GM12878 (cell line): Measurements from ENCODE around the gene LARP4B. TPM values are rescaled to one million over a fixed set of nuclear protein-coding genes. Genes with fewer than 3 reads are reported as not detected.

Experiments
- ATAC-seq: fragments of 200-7000 bp; cut with Tn5 transposase; 3 replicates; pipeline ENCODE4 v1.9.1; 2020; ENCODE audit warnings: mild to moderate bottlenecking, moderate library complexity
- BruUV-seq: library from RNA; stranded (reverse); fragments of 400-500 nt; replicated peaks from 2 replicates; lab custom pipeline; 2021; lab: Mats Ljungman, UMichigan
- CTCF ChIA-PET: fragments of 300-600 bp; sonication (Branson Sonifier 250); formaldehyde crosslinking; extraction: SDS; loops from one replicate; lab custom pipeline; 2021; ENCODE audit warnings: inconsistent platforms; lab: Yijun Ruan, JAX
- POLR2A ChIA-PET: fragments of 350-600 bp; formaldehyde crosslinking; extraction: SDS; loops from one replicate; lab custom pipeline; 2021; ENCODE audit warnings: inconsistent platforms; lab: Charles Lee
- RAD21 ChIA-PET: fragments of 300-600 bp; sonication (Branson Sonifier 250); formaldehyde crosslinking; loops from one replicate; lab custom pipeline; 2023; ENCODE audit warnings: antibody characterized with exemption; ENCODE audit not compliant: unreplicated experiment; lab: Charles Lee
- SMC1A ChIA-PET: fragments of 300-600 bp; sonication (Branson Sonifier 250); formaldehyde crosslinking; loops from one replicate; lab custom pipeline; 2023; ENCODE audit not compliant: unreplicated experiment, uncharacterized antibody; lab: Charles Lee
- DNase-seq: peaks from one replicate; pipeline ENCODE4 v3.0.0-alpha.2; 2011; ENCODE audit warnings: low read depth, low spot score
- FAIRE-seq: peaks from 3 replicates; lab custom pipeline; 2011; peaks lifted over from hg19 to GRCh38; lab: Jason Lieb, UNC
- H2AFZ ChIP-seq: 2 replicates; pipeline ENCODE4 v1.6.0; 2011; ENCODE audit warnings: low read depth, low read length, control low read depth; ENCODE audit not compliant: control insufficient read depth
- H3K27ac ChIP-seq: 2 replicates; pipeline ENCODE4 v1.5.1; 2011; ENCODE audit warnings: control low read depth; ENCODE audit not compliant: control insufficient read depth, insufficient read depth
- H3K27me3 ChIP-seq, 2 experiments: replicated peaks in 1 of 2; 2 replicates each; pipeline versions ENCODE4 v1.6.0 to v1.6.1; 2011; ENCODE audit warnings: low read length in 1 of 2; ENCODE audit not compliant: control insufficient read depth in 2 of 2, insufficient read depth in 2 of 2
- H3K36me3 ChIP-seq, 2 experiments: 2 replicates each; pipeline ENCODE4 v1.5.1; 2011; ENCODE audit warnings: low read length in 1 of 2; ENCODE audit not compliant: control insufficient read depth in 2 of 2, insufficient read depth in 2 of 2
- H3K4me1 ChIP-seq: 2 replicates; pipeline ENCODE4 v1.6.1; 2011; ENCODE audit warnings: mild to moderate bottlenecking, low read length, moderate library complexity, mixed read lengths; ENCODE audit not compliant: control insufficient read depth, insufficient read depth
- H3K4me2 ChIP-seq: 2 replicates; pipeline ENCODE4 v1.6.0; 2011; ENCODE audit warnings: control low read depth; ENCODE audit not compliant: control insufficient read depth, insufficient read depth
- H3K4me3 ChIP-seq: fragments of 200-600 bp; sonication (generic); 2 replicates; pipeline ENCODE4 v1.5.1; 2016
- H3K79me2 ChIP-seq: 2 replicates; pipeline ENCODE4 v1.6.0; 2011; ENCODE audit warnings: low read length; ENCODE audit not compliant: control insufficient read depth, insufficient read depth
- H3K9ac ChIP-seq: 2 replicates; pipeline ENCODE4 v1.8.0; 2011; ENCODE audit warnings: low read length, control low read depth, mixed read lengths; ENCODE audit not compliant: control insufficient read depth, insufficient read depth
- H3K9me3 ChIP-seq: replicated peaks from 3 replicates; pipeline ENCODE4 v1.5.1; 2011; ENCODE audit warnings: mild to moderate bottlenecking, low read length; ENCODE audit not compliant: control insufficient read depth, insufficient read depth
- H4K20me1 ChIP-seq: 2 replicates; pipeline ENCODE4 v1.6.0; 2011; ENCODE audit not compliant: control insufficient read depth, insufficient read depth
- BMI1 ChIP-seq: fragments of 450-650 bp; IDR thresholded peaks from 2 replicates; pipeline ENCODE4 v1.6.1; 2016; ENCODE audit warnings: mild to moderate bottlenecking, moderate library complexity, borderline replicate concordance
- IRF4 ChIP-seq: IDR thresholded peaks from 2 replicates; pipeline ENCODE4 v1.6.1; 2011; ENCODE audit warnings: low read depth, low read length
- SUPT20H ChIP-seq: IDR thresholded peaks from 2 replicates; pipeline ENCODE4 v1.6.1; 2011; ENCODE audit warnings: low read depth, mild to moderate bottlenecking, low read length, moderate library complexity, borderline replicate concordance; ENCODE audit not compliant: control insufficient read depth
- ZSCAN29 ChIP-seq: fragments of 450-650 bp; IDR thresholded peaks from 2 replicates; pipeline ENCODE4 v1.6.1; 2017; ENCODE audit warnings: mild to moderate bottlenecking, moderate library complexity
- WGBS: methylation state at CpG from one replicate; pipeline ENCODE4 v1.1.6; 2016; ENCODE audit warnings: low lambda C conversion rate; ENCODE audit not compliant: insufficient replicate concordance, insufficient coverage; ENCODE audit errors: missing lambda C conversion rate; 5-methylcytosine and 5-hydroxymethylcytosine counted together
- in situ Hi-C: fragments of 300-500 bp; cut with MboI; formaldehyde crosslinking; loops from 9 replicates; pipeline ENCODE4 v1.14.3; 2018; ENCODE audit warnings: mixed read lengths
- intact Hi-C: fragments of 100-400 bp; cut with micrococcal nuclease; formaldehyde crosslinking; loops from one replicate; pipeline ENCODE4 v1.14.2; 2022; ENCODE audit not compliant: unreplicated experiment
- polyA plus RNA-seq, 11 experiments: library from polyadenylated mRNA; depleted of rRNA in 4 of 11; unstranded in 6 of 11; stranded (reverse) in 5 of 11; fragments of >200 nt; fragmentation: Nextera tagmentation in 4 of 11; fragmentation: Illumina TruSeq in 1 of 11; extraction: Ambion mirVana in 4 of 11; extraction: Trizol in 1 of 11; gene quantifications; 1 replicate in 1 of 11; 2 replicates in 10 of 11; pipeline versions ENCODE4 v1.2.1 to v1.2.3, GENCODE V29; 2011 to 2016; ENCODE audit warnings: inconsistent platforms in 2 of 11, missing spikeins in 2 of 11, low read depth in 1 of 11
- total RNA-seq, 4 experiments: library from RNA; depleted of rRNA in 3 of 4; stranded (reverse); fragments of >200 nt in 3 of 4; fragmentation: Illumina TruSeq in 1 of 4; extraction: Trizol in 1 of 4; gene quantifications; 2 replicates each; pipeline versions ENCODE4 v1.2.1 to v1.2.3, GENCODE V29; 2013 to 2021
- TF ChIP-seq, protein P1 (sequence below): fragments of 450-650 bp; IDR thresholded peaks from 2 replicates; pipeline ENCODE4 v1.6.1; 2017; ENCODE audit warnings: mild to moderate bottlenecking, moderate library complexity

Gene LARP4B
- total and polyA plus RNA-seq, 10 of the 15 experiments (the other 5 are each of a cell fraction or from before 2014, with no cell fraction given) = 10.5 to 119 (median 39.4) TPM

DNA sequence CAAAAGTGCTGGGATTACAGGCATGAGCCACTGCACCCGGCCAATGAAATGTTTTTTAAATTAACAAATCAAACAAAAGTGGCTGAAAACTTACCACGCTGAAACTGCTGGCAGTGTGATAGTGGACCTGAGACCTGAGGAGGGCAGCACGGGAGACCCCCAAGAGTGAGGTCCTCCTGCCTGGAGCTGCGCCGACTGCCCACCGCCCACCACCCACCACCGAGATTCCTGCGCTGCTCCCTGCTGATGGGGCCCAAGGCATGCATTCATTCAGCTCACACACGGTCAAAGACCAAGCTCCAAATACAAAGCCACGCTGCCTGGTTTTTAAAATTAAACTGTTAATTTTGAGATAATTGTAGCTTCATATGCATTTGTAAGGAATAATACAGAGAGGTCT, 16.4 kb upstream of the LARP4B start (continued):
- TF ChIP-seq, protein P1, sequence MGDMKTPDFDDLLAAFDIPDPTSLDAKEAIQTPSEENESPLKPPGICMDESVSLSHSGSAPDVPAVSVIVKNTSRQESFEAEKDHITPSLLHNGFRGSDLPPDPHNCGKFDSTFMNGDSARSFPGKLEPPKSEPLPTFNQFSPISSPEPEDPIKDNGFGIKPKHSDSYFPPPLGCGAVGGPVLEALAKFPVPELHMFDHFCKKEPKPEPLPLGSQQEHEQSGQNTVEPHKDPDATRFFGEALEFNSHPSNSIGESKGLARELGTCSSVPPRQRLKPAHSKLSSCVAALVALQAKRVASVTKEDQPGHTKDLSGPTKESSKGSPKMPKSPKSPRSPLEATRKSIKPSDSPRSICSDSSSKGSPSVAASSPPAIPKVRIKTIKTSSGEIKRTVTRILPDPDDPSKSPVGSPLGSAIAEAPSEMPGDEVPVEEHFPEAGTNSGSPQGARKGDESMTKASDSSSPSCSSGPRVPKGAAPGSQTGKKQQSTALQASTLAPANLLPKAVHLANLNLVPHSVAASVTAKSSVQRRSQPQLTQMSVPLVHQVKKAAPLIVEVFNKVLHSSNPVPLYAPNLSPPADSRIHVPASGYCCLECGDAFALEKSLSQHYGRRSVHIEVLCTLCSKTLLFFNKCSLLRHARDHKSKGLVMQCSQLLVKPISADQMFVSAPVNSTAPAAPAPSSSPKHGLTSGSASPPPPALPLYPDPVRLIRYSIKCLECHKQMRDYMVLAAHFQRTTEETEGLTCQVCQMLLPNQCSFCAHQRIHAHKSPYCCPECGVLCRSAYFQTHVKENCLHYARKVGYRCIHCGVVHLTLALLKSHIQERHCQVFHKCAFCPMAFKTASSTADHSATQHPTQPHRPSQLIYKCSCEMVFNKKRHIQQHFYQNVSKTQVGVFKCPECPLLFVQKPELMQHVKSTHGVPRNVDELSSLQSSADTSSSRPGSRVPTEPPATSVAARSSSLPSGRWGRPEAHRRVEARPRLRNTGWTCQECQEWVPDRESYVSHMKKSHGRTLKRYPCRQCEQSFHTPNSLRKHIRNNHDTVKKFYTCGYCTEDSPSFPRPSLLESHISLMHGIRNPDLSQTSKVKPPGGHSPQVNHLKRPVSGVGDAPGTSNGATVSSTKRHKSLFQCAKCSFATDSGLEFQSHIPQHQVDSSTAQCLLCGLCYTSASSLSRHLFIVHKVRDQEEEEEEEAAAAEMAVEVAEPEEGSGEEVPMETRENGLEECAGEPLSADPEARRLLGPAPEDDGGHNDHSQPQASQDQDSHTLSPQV = no peak
- TF ChIP-seq BMI1 (no peak), IRF4 (no peak)

GRCh38 chr10:947051-947450, 15.5 kb upstream of the LARP4B start:
- in situ Hi-C loops = no loop called here
- 88% methylated on average over 9 of the region's 9 CpGs for WGBS
- Histone ChIP-seq H3K79me2 (no peaks in the 10 kb centered on the region), H3K27ac (no peak overlapping the region), H3K9ac (no peak overlapping the region)
- ATAC-seq = no peak
- POLR2A ChIA-PET = no interaction called here
- intact Hi-C loops = no loop called here
- no peak for TF ChIP-seq ZSCAN29
- TF ChIP-seq SUPT20H = no peak
- TF ChIP-seq, all 136 proteins: peak for 0
- RAD21 ChIA-PET = no interaction called here
- Histone ChIP-seq H3K4me3 (no peak overlapping the region), H2AFZ (no peak overlapping the region), H3K4me2 (no peak overlapping the region), H3K36me3 (no peaks in the 10 kb centered on the region), H3K27me3 (no peaks in the 10 kb centered on the region; a peak in 2 of 4 replicates), H3K4me1 (peaks cover 17% of the 10 kb centered on the region), H3K9me3 (no peaks in the 10 kb centered on the region; the same call in 2 of the 3 replicates), H4K20me1 (no peaks in the 10 kb centered on the region)
- FAIRE-seq (no peak), DNase-seq (no peak)
- SMC1A ChIA-PET = no interaction called here
- CTCF ChIA-PET = no interaction called here
- BruUV-seq = no TSS peak
